HEK293T (cell line): Measurements from ENCODE around the gene WNK2.

ENCODE experiments used
- BHLHE40 ChIP-seq: fragments of 450-650 bp; IDR thresholded peaks from 2 replicates; pipeline ENCODE4 v1.6.1; 2016; ENCODE audit warnings: mild to moderate bottlenecking, moderate library complexity, borderline replicate concordance
- FOXA1 ChIP-seq: fragments of 450-650 bp; IDR thresholded peaks from 2 replicates; pipeline ENCODE4 v1.6.1; 2016; ENCODE audit warnings: mild to moderate bottlenecking
- FOXK2 ChIP-seq: fragments of 450-650 bp; IDR thresholded peaks from 2 replicates; pipeline ENCODE4 v1.6.1; 2016; ENCODE audit warnings: mild to moderate bottlenecking
- L3MBTL2 ChIP-seq: fragments of 450-650 bp; conservative IDR thresholded peaks from 2 replicates; pipeline ENCODE4 v1.6.1; 2016; ENCODE audit warnings: mild to moderate bottlenecking
- NFRKB ChIP-seq: fragments of 450-650 bp; IDR thresholded peaks from 2 replicates; pipeline ENCODE4 v1.6.1; 2016; ENCODE audit warnings: mild to moderate bottlenecking, moderate library complexity
- SP1 ChIP-seq: fragments of 450-650 bp; IDR thresholded peaks from 2 replicates; pipeline ENCODE4 v1.6.1; 2017
- SUZ12 ChIP-seq: fragments of 450-650 bp; IDR thresholded peaks from 2 replicates; pipeline ENCODE4 v1.6.1; 2016; ENCODE audit warnings: mild to moderate bottlenecking
- TARDBP ChIP-seq: fragments of 450-650 bp; IDR thresholded peaks from 2 replicates; pipeline ENCODE4 v1.6.1; 2016

DNA sequence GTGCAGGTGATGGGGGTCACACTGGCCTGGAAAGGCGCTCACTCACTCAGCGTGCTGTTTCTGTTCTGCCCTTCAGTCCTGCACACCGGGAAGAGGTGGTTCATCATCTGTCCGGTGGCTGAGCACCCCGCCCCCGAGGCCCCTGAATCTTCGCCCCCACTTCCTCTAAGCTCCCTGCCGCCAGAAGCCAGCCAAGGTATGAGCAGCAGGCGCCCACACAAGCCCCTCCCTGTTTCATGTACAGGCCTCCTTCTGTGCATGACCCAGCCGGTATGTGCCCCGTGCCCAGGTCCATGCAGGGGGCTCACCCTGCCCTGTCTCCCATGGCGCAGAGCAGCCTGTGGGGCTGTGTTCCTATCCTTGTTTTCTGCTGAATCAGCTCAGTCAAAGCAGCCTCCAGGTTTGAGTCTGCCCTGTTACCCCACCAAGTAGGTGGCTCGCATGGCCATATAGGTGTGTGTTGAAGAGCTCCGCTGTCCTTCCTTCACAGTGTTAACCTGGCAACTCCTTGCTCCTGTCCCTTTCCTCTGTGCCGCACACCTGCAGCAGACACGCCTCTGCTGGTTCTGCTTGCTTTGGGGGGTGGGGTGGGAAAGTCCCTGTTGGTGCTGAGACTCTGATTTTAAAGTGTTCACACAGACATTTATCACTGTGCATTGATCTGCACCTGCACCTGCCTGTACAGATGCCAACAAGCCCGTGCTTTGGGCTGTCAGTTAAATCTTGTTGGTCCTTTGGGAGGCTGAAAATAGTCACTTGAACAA is 84.8 kb downstream of the WNK2 start:
- TF ChIP-seq BHLHE40 (no peak), NFRKB (no peak), SP1 (no peak), FOXA1 (no peak), FOXK2 (no peak), SUZ12 (no peak), L3MBTL2 (no peak), TARDBP (no peak)
